RPMI8226 (cell line): ENCODE data around the gene RC3H1.
"Not testable (repeated sequence)": the region's sequence is repeated elsewhere in the genome, so short reads cannot be mapped to it uniquely, and the experiment has no call there.

Source experiments
- DNase-seq: peaks from one replicate; pipeline ENCODE4 v3.0.0-alpha.2; 2015

RC3H1 gene

DNA sequence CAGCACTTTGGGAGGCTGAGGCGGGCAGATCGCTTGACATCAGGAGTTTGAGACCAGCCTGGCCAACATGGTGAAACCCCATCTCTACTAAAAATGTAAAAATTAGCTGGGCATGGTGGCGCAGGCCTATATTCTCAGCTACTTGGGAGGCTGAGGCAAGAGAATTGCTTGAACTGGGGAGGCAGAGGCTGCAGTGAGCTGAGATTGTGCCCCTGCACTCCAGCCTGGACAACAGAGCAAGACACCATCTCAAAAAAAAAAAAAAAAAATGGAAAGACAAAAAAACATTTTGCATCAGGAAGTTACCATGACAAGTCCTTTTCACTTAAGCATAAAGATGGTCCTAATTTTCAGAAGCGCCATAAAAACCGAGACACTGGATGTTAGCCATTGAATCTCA, 91.6 kb downstream of the RC3H1 start:
- not testable (repeated sequence) for DNase-seq

DNA sequence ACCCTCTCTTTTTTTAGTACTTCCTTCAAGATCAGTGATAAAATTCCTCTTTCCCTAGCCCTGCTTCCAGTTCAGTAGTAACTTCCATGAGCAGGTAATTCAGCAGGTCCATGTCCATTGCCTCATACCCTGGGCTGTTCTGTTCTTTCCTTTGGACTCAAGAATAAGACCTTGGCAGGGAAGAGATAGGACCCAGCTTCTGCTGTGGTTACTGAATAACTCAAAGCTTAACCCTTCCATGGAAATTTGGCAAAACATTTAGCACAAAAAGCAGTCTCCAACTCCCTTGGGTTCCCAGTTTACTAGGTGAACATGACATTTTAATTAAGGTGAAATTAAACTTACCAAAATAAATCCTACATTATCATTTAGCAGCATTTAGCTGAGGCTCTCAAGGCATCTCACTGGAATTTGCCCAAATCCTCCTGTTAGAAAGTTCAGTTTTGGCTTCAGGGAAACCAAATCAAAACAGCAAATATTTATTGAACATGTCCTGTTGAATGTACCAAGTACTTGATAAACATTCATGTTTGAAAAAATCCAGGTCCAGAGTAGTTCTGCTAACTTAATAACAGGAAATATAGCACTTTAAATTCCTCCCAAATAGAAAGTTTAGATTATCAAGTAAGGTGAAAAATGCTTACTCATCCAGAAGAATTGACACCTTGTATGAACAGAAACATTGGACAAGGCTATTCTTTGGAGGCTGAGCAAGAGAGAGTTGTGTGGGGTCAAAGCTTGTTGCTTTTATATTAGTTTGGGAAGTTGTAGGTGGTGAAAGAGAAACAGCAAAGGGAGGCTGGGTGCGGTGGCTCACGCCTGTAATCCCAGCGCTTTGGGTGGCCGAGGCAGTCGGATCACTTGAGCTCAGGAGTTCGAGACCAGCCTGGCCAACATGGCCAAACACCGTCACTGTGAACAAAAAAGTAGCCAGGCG, 96.6 kb downstream of the RC3H1 start:
- no peak for DNase-seq

DNA sequence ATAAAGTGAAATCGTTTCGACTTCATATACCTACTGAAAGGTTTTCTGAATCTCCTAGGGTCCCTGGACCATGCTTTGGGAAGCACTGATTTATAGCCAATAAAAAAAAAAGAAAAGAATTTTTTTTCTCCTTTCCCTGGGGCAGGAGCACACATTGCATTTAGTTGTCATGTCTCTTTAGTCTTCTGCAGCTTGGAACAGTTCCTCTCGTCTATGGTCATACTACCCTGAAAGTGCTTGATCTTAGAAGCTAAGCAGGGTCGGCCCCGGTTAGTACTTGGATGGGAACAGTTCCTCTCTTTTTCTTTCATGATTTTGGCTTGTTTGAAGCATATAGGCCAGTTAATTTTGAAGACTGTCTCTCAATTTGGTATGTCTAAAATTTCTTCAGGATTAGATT, 101.3 kb downstream of the RC3H1 start:
- DNase-seq, result no peak

DNA sequence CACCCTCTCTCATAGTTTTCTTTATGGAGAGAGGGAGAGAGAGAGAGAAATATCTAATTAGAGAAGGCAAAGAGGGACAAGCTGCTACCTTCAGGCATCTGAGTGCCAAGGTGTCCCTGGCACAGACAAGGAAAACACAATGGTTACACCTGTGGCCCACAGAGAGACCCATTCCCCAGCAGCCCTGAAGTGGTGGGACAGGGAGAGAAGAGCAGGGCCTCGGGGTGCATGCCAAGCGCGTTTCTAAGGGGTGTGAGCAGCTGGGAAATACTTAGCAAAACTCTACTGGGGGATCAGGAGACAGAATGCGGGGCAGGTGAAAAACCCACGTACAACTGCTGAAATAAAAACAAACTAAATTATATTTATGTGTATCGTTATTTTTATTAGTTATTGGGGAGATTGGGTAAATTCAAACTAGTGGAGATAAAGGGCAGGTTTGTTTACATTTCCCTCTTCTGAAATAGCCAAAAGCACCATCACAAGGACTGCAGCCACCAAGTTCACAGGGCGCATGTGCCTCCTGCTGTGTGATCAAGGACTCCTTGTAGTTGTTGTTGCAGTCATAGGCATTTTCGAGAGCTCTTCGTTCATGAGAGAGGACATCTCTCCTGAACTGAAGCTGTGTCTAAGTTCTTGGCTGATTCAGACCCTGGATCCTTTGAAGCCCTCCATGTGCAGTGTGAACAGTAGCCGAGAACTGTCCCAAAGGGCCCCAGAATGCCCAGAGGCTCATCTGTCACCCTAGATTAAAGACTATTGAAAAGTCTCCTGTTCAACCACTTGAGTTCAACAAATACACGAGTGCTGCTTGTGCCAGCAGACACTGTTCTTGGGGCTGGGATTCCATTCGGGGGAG, 104.3 kb downstream of the RC3H1 start:
- DNase-seq, result no peak

DNA sequence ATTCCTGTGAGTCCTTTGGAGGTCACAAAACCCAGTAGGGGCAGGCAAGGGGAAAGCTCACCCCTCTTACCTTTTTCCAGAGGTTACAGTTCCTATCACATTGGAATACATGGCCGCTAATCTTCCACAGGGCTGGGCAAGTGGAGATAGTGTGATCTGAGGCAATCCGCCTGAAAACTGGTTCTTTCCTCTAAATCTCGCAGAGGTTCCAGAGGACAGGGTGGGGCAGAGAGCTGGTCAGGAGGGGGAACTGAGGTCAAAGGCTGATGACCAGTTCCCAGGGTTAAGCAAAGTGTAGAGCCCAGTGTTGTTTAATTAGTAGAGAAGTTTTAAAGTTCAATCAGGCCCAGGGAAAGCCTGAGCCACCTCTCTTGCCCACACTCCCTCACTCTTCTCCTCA, 105.0 kb downstream of the RC3H1 start, which contains the start of gene SERPINC1:
TSS of gene SERPINC1 (minus strand) at position 179 of the 400 bp plus-strand sequence. CDS start at position 111, 68 bp downstream.
- DNase-seq, result no peak

DNA sequence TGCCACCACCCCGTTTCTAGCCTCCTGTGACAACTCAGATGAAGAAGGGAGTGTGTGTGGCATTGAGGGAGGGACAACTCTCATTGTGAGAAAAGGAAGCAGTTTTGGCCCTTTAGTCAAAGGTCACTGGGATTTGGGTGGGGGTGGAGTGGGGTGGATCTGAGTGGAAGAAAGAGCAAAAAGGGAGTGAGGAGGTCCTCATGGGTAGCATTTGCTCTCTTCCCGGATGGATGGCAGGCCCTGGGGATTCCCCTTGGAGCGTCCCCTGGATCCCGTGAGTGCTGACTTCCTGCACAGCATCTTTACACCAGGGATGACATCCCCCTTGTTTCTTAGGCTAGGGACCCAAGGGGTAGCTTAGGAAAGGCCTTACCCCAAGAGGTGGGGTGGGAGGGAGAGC, 105.5 kb downstream of the RC3H1 start:
- no peak for DNase-seq

DNA sequence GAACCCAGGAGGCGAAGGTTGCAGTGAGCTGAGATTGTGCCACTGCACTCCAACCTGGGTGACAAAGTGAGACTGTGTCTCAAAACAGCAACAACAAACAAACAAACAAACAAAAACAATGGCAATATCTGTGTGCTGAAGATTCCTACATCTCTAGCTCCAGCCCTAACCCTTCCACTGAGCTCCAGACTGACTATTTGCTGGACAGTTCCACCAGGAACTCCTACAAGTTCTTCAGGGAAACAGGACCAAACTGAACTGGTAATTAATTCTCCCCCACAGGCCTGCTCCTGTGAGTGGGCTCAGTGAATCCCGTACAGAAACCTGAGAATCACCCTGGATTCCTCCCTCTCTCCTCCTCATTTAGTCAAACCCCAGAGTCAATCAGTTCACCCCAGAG, 106.6 kb downstream of the RC3H1 start:
- DNase-seq, result no peak

DNA sequence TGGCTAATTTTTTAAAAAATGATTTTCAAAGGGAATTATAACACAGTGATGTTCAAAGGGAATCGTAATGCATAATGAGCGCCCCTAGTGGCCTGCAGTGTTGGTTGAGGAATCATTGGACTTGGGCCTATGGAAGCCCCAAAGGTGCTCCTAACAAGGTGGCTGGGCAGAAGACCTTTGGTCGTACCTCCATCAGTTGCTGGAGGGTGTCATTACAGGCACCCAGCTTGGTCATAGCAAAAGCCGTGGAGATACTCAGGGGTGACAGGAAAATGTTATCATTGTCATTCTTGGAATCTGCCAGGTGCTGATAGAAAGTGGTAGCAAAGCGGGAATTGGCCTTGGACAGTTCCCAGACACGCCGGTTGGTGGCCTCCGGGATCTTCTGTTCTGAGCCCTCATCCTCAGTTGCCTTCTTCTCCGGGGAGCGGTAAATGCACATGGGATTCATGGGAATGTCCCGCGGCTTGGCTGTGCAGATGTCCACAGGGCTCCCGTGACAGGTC, 107.7 kb downstream of the RC3H1 start:
- peak; percentile 76 for DNase-seq

DNA sequence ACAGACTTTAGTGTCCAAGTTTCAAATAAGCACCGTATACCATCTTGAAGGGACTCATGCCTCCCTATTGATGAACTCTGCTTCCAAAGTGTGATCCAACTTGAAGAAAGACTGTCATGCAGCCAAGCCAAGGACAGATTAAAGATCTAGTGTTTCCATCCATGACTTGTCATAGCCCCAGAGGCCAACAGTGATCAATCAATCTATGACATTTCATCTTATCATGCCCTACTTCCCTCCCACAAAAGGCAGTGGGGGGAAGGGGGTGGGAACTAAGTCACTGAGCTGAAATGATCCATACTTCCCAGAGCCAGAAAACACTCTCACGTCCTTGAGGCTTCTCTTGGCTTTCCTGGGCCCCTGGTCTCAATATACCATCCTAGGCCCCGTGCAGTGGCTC, 109.0 kb downstream of the RC3H1 start:
- DNase-seq, result no peak

DNA sequence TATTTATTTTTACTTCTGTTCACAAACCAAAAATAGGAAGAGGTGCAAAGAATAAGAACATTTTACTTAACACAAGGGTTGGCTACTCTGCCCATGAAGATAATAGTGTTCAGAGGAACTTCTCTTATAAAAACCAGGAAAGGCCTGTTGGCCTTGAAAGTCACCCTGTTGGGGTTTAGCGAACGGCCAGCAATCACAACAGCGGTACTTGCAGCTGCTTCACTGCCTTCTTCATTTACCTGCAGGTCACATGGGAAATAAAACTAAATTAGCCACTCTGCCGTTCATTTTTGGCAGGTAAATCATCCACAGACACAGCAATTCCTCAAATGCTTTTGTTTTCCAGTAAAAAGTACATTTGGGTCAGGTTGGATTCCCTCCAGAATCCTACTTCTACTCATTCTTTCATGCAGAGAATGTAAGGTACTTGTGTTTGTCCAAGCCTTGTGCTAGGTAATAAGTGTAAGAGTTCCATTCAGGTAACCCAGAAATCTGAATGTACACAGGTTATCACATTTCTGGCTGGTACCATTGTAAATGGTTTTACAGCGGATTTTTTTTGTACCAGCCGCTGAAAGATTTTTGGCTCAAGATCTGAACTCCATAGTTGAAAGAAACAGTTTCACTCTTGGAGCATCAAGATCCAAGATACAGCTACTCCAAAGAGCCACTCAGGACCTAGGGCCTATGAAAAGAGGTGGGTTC, 118.2 kb downstream of the RC3H1 start:
- no peak for DNase-seq

DNA sequence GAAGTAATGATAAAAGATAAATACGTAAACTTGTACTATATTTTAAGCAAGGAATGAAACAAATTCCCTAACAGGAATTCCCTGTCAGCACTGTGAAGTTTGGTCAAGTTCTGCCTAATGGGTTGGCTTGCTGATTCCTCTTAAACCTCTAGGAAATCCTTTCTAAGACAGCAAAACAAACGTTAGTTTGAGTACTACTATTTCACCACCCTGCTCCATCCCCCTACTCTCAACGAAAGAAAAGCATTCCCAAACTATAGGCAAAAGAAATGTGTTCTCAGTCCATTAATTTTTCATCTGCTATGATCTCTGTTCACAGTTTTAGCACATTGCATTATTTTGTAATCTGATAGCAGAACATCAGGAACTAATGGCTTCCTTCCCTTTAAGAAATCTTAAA, 121.2 kb downstream of the RC3H1 start:
- no peak for DNase-seq

DNA sequence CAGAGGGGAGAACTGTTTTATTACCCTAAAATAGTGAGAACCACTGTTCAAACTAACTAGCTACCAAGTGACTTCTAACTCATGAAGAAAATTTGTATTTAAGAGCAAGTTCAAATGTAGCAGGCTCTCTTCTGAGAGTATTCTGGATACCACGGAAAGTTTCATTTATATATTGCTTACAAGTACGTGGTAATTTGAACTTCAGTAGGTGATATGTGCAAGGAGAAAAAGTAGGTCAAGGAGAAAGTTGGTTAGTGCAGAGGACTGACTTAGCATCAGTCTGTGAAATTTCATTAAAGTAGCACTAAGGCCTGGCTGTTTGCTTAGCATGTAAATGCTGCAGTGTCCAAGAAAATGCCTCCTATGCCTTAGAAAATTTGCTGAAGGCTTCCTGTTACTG, 121.7 kb downstream of the RC3H1 start:
- no peak for DNase-seq

DNA sequence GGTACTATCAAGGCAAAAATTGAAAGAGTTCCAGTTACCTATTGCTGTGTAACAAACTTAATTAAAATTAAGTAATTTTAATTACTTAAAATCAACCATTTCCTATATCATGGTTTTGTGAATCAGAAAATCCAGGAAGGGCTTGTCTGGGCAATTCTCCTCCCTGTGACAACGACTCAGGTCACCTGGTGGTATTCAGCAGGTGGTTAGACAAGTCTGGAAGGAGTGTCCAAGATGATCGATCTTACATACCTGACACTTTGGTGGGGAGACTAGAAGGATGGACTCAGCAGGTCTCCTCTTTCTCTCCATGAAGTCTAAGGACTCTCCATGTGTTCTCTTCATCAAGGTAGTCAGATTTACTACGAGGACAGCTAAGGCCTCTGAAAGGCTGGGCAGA, 128.0 kb downstream of the RC3H1 start:
- DNase-seq, result no peak

DNA sequence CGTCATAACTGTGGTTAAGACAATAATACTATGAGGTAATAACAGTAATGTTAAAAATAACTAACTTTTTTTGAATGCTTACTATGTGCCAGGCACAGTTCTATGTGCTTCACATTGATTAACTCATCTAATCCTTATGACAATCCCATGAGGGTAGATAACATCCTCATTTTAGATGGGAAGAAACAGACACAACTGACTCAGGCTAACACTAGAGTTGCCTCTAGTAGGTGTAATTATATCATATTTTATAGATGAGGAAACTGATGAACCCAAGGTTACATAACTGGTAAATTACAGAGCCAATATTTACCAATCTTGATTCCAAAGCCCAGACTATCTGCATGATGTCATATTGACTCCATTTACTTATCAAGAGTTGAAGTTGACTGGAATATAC, 128.5 kb downstream of the RC3H1 start:
- no peak for DNase-seq

DNA sequence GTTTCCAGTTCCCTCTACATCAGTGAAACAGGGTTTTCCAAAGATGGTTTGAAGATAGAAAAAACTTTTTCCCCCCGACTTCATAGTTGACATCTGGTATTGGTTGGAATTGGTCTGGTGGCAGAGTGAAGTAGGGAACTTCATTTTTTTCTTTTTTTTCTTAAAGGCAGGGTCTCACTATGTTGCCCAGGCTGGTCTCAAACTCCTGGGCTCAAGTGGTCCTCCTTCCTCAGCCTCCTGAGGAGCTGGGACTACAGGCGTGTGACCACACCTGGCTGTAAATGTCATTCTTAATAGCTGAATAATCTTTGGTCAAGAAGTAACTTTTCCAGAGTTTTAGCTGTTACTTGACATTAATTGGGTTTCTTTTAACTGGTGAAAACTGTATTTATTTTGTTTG, 132.3 kb downstream of the RC3H1 start:
- no peak for DNase-seq

DNA sequence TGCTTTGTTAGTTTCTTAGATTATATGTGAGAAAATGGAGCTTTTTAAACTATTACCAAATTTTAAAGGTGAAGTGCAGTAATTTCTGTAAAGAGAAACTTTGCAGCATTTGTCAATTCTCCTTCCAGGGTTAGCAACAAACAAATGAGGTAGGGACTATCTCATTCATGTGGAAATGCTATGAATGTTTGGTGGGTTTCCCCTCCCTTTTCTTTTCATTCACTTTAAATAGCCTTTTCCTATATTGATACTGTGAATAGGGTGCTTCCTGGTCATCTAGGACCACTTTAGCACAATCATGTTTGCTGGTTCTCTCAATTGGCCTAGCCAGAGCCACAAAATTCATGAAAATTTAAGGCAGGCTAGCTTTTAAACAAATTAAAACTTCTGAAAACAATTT, 133.4 kb downstream of the RC3H1 start:
- DNase-seq, result no peak

DNA sequence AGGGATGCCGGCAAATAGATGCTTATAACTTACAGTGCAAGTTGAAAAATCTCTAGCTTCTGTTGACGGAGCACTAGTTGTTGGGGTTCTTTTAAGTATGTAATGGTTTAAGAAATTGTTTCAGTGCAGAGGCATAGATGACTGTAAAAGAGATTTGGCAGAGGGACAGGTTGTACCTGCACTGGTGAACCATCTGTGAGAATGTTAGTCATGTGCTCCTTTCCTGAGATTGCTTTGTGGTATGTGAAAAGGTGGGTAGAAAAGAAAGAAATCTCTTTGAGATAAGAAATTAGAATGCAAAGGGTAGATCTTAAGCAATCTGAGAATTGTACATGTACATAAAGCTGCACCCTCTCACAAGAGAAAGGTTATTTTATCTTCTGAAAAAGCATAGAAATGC, 134.5 kb downstream of the RC3H1 start:
- no peak for DNase-seq

DNA sequence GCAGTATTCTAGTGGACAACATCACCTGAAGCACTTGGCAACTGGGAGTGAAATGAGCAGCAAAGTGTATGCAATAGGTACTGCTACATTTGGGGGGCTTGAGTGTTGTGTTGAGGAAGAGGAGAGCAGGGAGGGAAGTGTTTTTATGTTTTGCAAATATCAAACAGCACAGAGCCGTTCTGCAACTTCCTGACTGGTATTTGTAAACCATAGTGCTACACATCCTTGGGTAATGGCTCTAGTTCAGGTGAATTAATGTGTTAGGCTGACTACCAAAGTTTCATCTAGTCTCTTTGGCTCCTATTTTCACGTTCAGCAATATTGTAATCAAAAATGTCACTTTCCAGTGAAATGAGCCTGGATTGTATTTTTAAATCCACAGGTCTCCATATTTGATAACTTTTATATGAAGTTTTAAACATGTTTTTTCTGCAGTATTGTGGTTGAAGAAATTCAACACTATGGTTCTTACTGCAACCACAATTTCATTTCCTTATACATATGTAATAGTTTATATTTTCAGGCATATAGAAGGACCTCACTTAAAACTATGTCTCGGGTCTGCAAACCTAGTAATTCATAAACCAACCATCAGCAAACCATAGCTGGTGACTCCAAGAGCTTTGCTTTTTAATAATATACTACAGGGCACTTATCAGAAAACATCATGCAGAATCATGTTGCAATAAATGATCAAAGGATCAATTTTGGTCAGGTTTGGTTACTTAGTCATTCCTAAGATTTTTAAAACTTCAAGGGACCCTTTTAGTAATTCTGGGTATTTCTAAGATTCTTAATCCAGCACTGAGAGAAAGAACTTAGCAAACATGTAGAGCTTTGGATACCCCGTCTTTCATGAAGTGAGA, 135.2 kb downstream of the RC3H1 start:
- DNase-seq, result no peak

DNA sequence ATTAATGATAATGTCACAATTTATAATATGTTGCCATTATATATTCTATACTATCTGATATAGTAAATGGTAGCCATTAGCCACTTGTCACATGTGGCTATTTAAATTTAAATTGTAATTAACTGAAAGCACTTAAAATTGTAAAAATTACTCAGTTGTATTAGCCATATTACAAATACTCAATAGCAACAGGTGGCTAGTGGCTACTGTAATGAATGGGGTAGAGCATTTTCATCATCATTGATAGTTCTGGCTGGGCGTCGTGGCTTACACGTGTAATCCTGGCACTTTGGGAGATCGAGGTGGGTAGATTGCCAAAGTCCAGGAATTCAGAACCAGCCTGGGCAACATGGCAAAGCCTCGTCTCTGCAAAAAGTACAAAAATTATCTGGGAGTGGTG, 137.5 kb downstream of the RC3H1 start:
- no peak for DNase-seq
